Mucosa of descending colon (tissue), 3 donors: ENCODE measurements around the gene RPS24. TPM values are rescaled to one million over a fixed set of nuclear protein-coding genes. Genes with fewer than 3 reads are reported as not detected.
"Not testable (repeated sequence)": the region's sequence is repeated elsewhere in the genome, so short reads cannot be mapped to it uniquely, and the experiment has no call there.

Experiments used
- ATAC-seq: fragments of 200-7000 bp; cut with Tn5 transposase; one replicate; pipeline ENCODE4 v1.9.1; 2020; ENCODE audit warnings: mild to moderate bottlenecking, moderate library complexity
- DNase-seq, 3 donors: peaks; one replicate each; pipeline ENCODE4 v3.0.0-alpha.2; 2020
- H3K36me3 ChIP-seq: fragments of 200-600 bp; one replicate; pipeline ENCODE4 v1.8.0; 2021; ENCODE audit warnings: low read depth, mild to moderate bottlenecking
- H3K4me1 ChIP-seq: fragments of 200-600 bp; one replicate; pipeline ENCODE4 v1.8.0; 2021; ENCODE audit warnings: low read depth, mild to moderate bottlenecking
- H3K4me3 ChIP-seq: fragments of 200-600 bp; one replicate; pipeline ENCODE4 v1.8.0; 2021; ENCODE audit warnings: mild to moderate bottlenecking
- H3K9me3 ChIP-seq: fragments of 200-600 bp; one replicate; pipeline ENCODE4 v1.8.0; 2021; ENCODE audit warnings: mild to moderate bottlenecking
- CTCF ChIP-seq: fragments of 200-600 bp; IDR thresholded peaks from one replicate; pipeline ENCODE4 v1.8.0; 2022; ENCODE audit warnings: antibody characterized with exemption, mild to moderate bottlenecking
- intact Hi-C, 2 donors: fragments of 100-400 bp; cut with DNase I in 1 of 2; cut with micrococcal nuclease in 1 of 2; formaldehyde crosslinking; loops; one replicate each; pipeline versions ENCODE4 v1.11.0 to v1.11.1; 2022; cut with DNase I, micrococcal nuclease
- total RNA-seq, 3 donors: library from RNA; stranded (reverse); fragmentation: NEBNext Ultra II Directional in 2 of 3; extraction: Animal tissue kit (Norgen Biotek cat#: 25700) in 2 of 3; gene quantifications; one replicate each; pipeline versions ENCODE4 v1.2.1 to v1.2.4, GENCODE V29; 2021 to 2023
- donor health status: DM: no; HTN: no; CAD: no; lungs with moderate emphysema.
- donor health status: DM: no; HTN: no; CAD: no.
- donor health status: DM: no; HTN: yes; CAD: no.

RPS24 gene
- total RNA-seq, 3 donors from 2014 or later = 1,117 to 1,284 (median 1,155) TPM

GRCh38 chr10:78071140-78071856 is 37.6 kb downstream of the RPS24 start:
- ATAC-seq = no peak

GRCh38 chr10:78071857-78072179 is 38.2 kb downstream of the RPS24 start:
- no peaks in the 10 kb centered on the region for H3K36me3 ChIP-seq
- no peak overlapping the region for H3K4me3 ChIP-seq
- no peaks in the 10 kb centered on the region for H3K4me1 ChIP-seq
- intact Hi-C loops = no loop called here
- TF ChIP-seq CTCF = no peak
- DNase-seq (no peak), ATAC-seq (no peak)
- no peaks in the 10 kb centered on the region for H3K9me3 ChIP-seq

More at GRCh38 chr10:78071140-78071856, 37.6 kb downstream of the RPS24 start:
- intact Hi-C loops = no loop called here
- Histone ChIP-seq H3K36me3 (no peaks in the 10 kb centered on the region), H3K4me3 (no peak overlapping the region), H3K4me1 (no peaks in the 10 kb centered on the region), H3K9me3 (no peaks in the 10 kb centered on the region)
- DNase-seq = no peak
- TF ChIP-seq CTCF = no peak

DNA sequence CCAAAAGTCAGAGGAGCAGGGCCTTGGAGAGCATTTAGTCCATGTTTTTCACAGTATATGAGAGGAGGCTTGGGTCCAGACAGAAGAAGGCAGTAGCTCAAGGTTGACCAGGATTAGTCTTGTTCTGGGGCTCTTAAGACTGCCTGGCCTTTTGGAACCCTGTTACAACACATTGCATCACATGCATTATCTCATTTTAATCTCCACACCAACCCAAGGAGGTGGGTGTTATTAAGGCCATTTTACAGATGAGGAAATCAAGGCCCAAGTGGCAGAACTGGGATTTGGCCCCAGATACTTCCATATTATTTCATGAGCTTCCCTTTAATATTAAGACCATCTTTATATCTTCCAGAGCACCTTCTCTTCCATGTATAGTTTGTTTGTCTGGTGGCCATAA is 38.8 kb downstream of the RPS24 start:
- TF ChIP-seq CTCF = no peak
- no peaks in the 10 kb centered on the region for H3K4me1 ChIP-seq
- H3K9me3 ChIP-seq = no peaks in the 10 kb centered on the region
- intact Hi-C loops = no loop called here
- no peak overlapping the region for H3K4me3 ChIP-seq
- no peaks in the 10 kb centered on the region for H3K36me3 ChIP-seq
- DNase-seq (no peak), ATAC-seq (no peak)

DNA sequence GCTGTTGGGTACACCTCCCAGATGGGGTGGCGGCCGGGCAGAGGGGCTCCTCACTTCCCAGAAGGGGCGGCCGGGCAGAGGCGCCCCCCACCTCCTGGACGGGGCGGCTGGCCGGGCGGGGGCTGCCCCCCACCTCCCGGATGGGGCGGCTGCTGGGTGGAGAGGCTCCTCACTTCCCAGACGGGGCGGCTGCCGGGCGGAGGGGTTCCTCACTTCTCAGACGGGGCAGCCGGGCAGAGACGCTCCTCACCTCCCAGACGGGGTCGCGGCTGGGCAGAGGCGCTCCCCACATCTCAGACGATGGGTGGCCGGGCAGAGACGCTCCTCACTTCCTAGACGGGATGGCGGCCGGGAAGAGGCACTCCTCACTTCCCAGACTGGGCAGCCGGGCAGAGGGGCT is 42.1 kb downstream of the RPS24 start:
- ATAC-seq, H3K36me3 ChIP-seq, H3K4me3 ChIP-seq, H3K4me1 ChIP-seq, intact Hi-C loops, H3K9me3 ChIP-seq, DNase-seq: not testable (repeated sequence)

- Histone ChIP-seq H3K4me1 (no peaks in the 10 kb centered on the region), H3K36me3 (no peaks in the 10 kb centered on the region), H3K9me3 (no peaks in the 10 kb centered on the region), H3K4me3 (no peak overlapping the region)
- ATAC-seq (no peak), DNase-seq (no peak)
- intact Hi-C loops = no loop called here
- no peak for TF ChIP-seq CTCF
Measured at GRCh38 chr10:78078539-78079330, 45.1 kb downstream of the RPS24 start.

DNA sequence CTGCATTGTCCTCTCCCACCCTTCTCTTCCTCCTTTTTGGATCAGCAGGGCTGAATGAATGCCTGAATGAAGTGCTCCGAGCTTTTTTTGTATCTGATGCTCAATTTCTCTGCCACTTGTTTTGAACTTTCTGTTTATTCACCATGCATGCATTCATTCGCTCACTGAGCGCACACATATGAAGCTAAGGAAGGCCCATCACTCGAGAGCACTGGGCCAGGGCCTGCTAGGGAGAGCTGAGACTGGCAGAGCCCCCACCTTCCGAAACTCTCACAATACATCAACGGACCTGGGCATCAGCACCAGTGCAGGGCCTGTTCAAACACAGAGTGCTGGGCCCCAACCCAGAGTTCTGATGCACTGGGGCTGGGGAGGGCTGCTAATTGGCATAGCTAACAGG is 45.7 kb downstream of the RPS24 start:
- TF ChIP-seq CTCF = no peak
- H3K36me3 ChIP-seq = no peaks in the 10 kb centered on the region
- intact Hi-C loops = no loop called here
- no peak overlapping the region for H3K4me3 ChIP-seq
- H3K9me3 ChIP-seq = no peaks in the 10 kb centered on the region
- ATAC-seq (no peak), DNase-seq (no peak)
- no peaks in the 10 kb centered on the region for H3K4me1 ChIP-seq
